Endodermal cell (in vitro differentiated cells): ENCODE results near the gene CTNNA2. TPM values are rescaled to one million over a fixed set of nuclear protein-coding genes. Genes with fewer than 3 reads are reported as not detected.

ENCODE experiments used
- DNase-seq: peaks from one replicate; pipeline ENCODE4 v3.0.0-alpha.2; 2017
- H3K27ac ChIP-seq: 2 replicates; pipeline ENCODE4 v1.5.1; 2013; ENCODE audit warnings: mild to moderate bottlenecking, low read depth, low read length, moderate library complexity
- H3K27me3 ChIP-seq: 2 replicates; pipeline ENCODE4 v1.6.1; 2013; ENCODE audit warnings: mild to moderate bottlenecking, low read length, moderate library complexity; ENCODE audit not compliant: insufficient read depth, control insufficient read depth, poor library complexity, severe bottlenecking
- H3K36me3 ChIP-seq: 2 replicates; pipeline ENCODE4 v1.7.0; 2013; ENCODE audit warnings: mild to moderate bottlenecking, low read length, moderate library complexity; ENCODE audit not compliant: control insufficient read depth, insufficient read depth
- H3K4me1 ChIP-seq: one replicate; pipeline ENCODE4 v1.7.0; 2013; ENCODE audit warnings: low read length; ENCODE audit not compliant: control insufficient read depth, insufficient read depth
- H3K4me3 ChIP-seq: 2 replicates; pipeline ENCODE4 v1.5.1; 2013; ENCODE audit warnings: mild to moderate bottlenecking, low read length, moderate library complexity
- H3K9ac ChIP-seq: 2 replicates; pipeline ENCODE4 v1.6.1; 2013; ENCODE audit warnings: mild to moderate bottlenecking, low read length, moderate library complexity; ENCODE audit not compliant: poor library complexity, severe bottlenecking; ENCODE audit errors: extremely low read depth
- H3K9me3 ChIP-seq: 2 replicates; pipeline ENCODE4 v1.6.1; 2013; ENCODE audit warnings: mild to moderate bottlenecking, low read length, moderate library complexity; ENCODE audit not compliant: control insufficient read depth
- H3K27ac Mint-ChIP-seq: 2 replicates; pipeline ENCODE4 v1.8.0; 2020; ENCODE audit warnings: mixed read lengths
- H3K27me3 Mint-ChIP-seq: 2 replicates; pipeline ENCODE4 v1.8.0; 2021; ENCODE audit warnings: mild to moderate bottlenecking, mixed read lengths; ENCODE audit not compliant: insufficient read depth
- H3K36me3 Mint-ChIP-seq: 2 replicates; pipeline ENCODE4 v1.8.0; 2020; ENCODE audit warnings: low read depth, mixed read lengths
- H3K4me1 Mint-ChIP-seq: 2 replicates; pipeline ENCODE4 v1.8.0; 2020; ENCODE audit warnings: mixed read lengths
- H3K4me3 Mint-ChIP-seq: 2 replicates; pipeline ENCODE4 v1.8.0; 2020; ENCODE audit warnings: mild to moderate bottlenecking, moderate library complexity, mixed read lengths
- H3K9me3 Mint-ChIP-seq: 2 replicates; pipeline ENCODE4 v1.8.0; 2020; ENCODE audit warnings: mild to moderate bottlenecking, mixed read lengths
- CTCF ChIP-seq: fragments of 200-600 bp; sonication (generic); conservative IDR thresholded peaks from 2 replicates; pipeline ENCODE4 v1.5.0; 2021; ENCODE audit warnings: antibody characterized with exemption, mild to moderate bottlenecking
- WGBS, 2 experiments: methylation state at CpG; one replicate each; pipeline versions ENCODE4 v1.1.5 to v1.1.7; 2013; ENCODE audit warnings: missing lambda C conversion rate in 2 of 2, mixed read lengths in 1 of 2; ENCODE audit not compliant: insufficient coverage in 1 of 2, insufficient read length in 1 of 2; 5-methylcytosine and 5-hydroxymethylcytosine counted together
- total RNA-seq, 2 donors: library from RNA; stranded (reverse); fragmentation: NEBNext Ultra II Directional in 1 of 2; extraction: Animal tissue kit (Norgen Biotek cat#: 25700) in 1 of 2; gene quantifications; 2 replicates in 1 of 2; 3 replicates in 1 of 2; pipeline ENCODE4 v1.2.1, GENCODE V29; 2021

CTNNA2 gene
- total RNA-seq, 2 donors from 2014 or later: 7.7 to 9.8 TPM

- Histone ChIP-seq H3K4me1 (no peaks in the 10 kb centered on the region), H3K9ac (no peak overlapping the region), H3K27me3 (peaks cover 4% of the 10 kb centered on the region), H3K9me3 (peaks cover 6% of the 10 kb centered on the region), H3K36me3 (no peaks in the 10 kb centered on the region), H3K4me3 (no peak overlapping the region), H3K27ac (no peak overlapping the region)
- no peaks in the 10 kb centered on the region for H3K4me1 Mint-ChIP-seq
- peaks cover 12% of the 10 kb centered on the region for H3K27me3 Mint-ChIP-seq
- no peak overlapping the region for H3K4me3 Mint-ChIP-seq
- H3K9me3 Mint-ChIP-seq: peaks cover 16% of the 10 kb centered on the region
- no peaks in the 10 kb centered on the region for H3K36me3 Mint-ChIP-seq
- 92% methylated on average over 1 of the region's 1 CpG; no CpG with 5 or more reads in 1 of the 2 experiments for WGBS, 2 experiments
- no peak for TF ChIP-seq CTCF
- H3K27ac Mint-ChIP-seq: no peak overlapping the region
- no peak for DNase-seq
Measured at GRCh38 chr2:80281049-80281448, 768.2 kb downstream of the CTNNA2 start.

- Histone ChIP-seq H3K4me3 (no peak overlapping the region), H3K27me3 (peaks cover 16% of the 10 kb centered on the region), H3K27ac (no peak overlapping the region), H3K9me3 (no peaks in the 10 kb centered on the region), H3K9ac (no peak overlapping the region), H3K36me3 (no peaks in the 10 kb centered on the region), H3K4me1 (peaks cover 9% of the 10 kb centered on the region)
- peaks cover 37% of the 10 kb centered on the region for H3K4me1 Mint-ChIP-seq
- H3K27ac Mint-ChIP-seq: no peak overlapping the region
- DNase-seq: no peak
- peaks cover 16% of the 10 kb centered on the region for H3K27me3 Mint-ChIP-seq
- H3K9me3 Mint-ChIP-seq: no peaks in the 10 kb centered on the region
- 76 to 79% methylated on average over 4 to 5 of the region's 5 CpGs for WGBS, 2 experiments
- no peak overlapping the region for H3K4me3 Mint-ChIP-seq
- no peaks in the 10 kb centered on the region for H3K36me3 Mint-ChIP-seq
- TF ChIP-seq CTCF: no peak
Measured at GRCh38 chr2:80288576-80288975, 775.7 kb downstream of the CTNNA2 start.

DNA sequence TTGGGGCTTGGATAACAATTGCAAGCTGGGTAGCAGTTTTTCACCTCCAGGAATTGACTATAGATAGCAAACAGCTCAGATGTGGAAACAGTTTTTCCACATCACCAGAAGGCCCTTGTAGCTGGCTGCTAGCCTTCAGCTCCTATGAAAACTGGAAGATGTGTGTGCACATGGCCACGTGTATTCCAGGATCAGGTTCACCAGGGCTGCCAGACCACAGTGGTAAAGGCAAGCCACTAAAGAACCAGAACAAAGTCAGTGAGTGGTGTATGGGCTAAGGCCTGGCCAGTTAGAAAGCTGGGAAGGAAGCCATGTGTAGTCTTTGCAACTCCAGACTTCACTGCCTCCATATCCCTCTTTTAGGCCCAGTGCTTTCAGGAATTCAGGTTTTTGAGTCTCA, 778.8 kb downstream of the CTNNA2 start:
- no peaks in the 10 kb centered on the region for H3K36me3 Mint-ChIP-seq
- H3K27ac ChIP-seq: no peak overlapping the region
- DNase-seq: no peak
- no peak overlapping the region for H3K4me3 ChIP-seq
- H3K27me3 Mint-ChIP-seq: peaks cover 14% of the 10 kb centered on the region
- 80 to 91% methylated on average over 1 of the region's 1 CpG for WGBS, 2 experiments
- peaks cover 56% of the 10 kb centered on the region for H3K4me1 Mint-ChIP-seq
- H3K36me3 ChIP-seq: no peaks in the 10 kb centered on the region
- H3K9ac ChIP-seq: no peak overlapping the region
- no peak for TF ChIP-seq CTCF
- peaks cover 5% of the 10 kb centered on the region for H3K27me3 ChIP-seq
- H3K9me3 ChIP-seq: no peaks in the 10 kb centered on the region
- H3K4me3 Mint-ChIP-seq: no peak overlapping the region
- H3K9me3 Mint-ChIP-seq: no peaks in the 10 kb centered on the region
- no peak overlapping the region for H3K27ac Mint-ChIP-seq
- peaks cover 16% of the 10 kb centered on the region for H3K4me1 ChIP-seq
